Adrenal gland (tissue), 5 donors: ENCODE data around the gene CNTN5.

Experiments
- POLR2A ChIP-seq, 2 donors: fragments of 450-650 bp; IDR thresholded peaks; one replicate each; pipeline ENCODE4 v1.6.1; 2017; ENCODE audit warnings: antibody characterized with exemption in 2 of 2, mild to moderate bottlenecking in 2 of 2, moderate library complexity in 1 of 2
- TF ChIP-seq, protein P1 (sequence below), 6 experiments: fragments of 450-650 bp in 4 of 6; fragments of 200-600 bp in 2 of 6; sonication (generic) in 1 of 6; IDR thresholded peaks; 1 replicate in 5 of 6; 2 replicates in 1 of 6; pipeline versions ENCODE4 v1.5.1 to v1.8.0; 2016 to 2021; ENCODE audit warnings: antibody characterized with exemption in 6 of 6, mild to moderate bottlenecking in 2 of 6, moderate library complexity in 1 of 6
- donor health status: DM: no; HTN: no; CAD: no.

DNA sequence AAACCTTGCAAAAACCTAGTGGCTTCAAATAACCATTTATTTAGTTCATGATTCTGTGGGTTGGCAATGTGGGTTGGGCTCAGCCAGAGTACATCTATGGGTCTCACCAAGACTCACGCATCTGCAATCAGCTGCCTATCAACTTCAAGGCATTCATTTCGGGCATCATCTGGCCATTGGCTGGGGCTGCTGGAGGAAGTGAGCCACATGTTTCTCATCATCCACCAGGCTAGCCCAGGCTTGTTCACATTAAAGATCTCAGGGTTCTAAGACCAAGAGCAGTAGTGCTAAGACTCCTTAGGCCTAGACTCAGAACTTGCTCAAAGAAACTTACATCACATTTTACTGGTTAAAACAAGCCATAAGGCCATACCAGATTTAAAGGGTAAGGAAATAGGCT, 1187.5 kb downstream of the CNTN5 start:
- TF ChIP-seq, protein P1, sequence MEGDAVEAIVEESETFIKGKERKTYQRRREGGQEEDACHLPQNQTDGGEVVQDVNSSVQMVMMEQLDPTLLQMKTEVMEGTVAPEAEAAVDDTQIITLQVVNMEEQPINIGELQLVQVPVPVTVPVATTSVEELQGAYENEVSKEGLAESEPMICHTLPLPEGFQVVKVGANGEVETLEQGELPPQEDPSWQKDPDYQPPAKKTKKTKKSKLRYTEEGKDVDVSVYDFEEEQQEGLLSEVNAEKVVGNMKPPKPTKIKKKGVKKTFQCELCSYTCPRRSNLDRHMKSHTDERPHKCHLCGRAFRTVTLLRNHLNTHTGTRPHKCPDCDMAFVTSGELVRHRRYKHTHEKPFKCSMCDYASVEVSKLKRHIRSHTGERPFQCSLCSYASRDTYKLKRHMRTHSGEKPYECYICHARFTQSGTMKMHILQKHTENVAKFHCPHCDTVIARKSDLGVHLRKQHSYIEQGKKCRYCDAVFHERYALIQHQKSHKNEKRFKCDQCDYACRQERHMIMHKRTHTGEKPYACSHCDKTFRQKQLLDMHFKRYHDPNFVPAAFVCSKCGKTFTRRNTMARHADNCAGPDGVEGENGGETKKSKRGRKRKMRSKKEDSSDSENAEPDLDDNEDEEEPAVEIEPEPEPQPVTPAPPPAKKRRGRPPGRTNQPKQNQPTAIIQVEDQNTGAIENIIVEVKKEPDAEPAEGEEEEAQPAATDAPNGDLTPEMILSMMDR (IDR thresholded peaks at IDR 0.05) = no peak
- no peak for TF ChIP-seq POLR2A (IDR thresholded peaks at IDR 0.05)
